Calu3 (cell line): Measurements from ENCODE around the gene PRUNE2. TPM values are rescaled to one million over a fixed set of nuclear protein-coding genes. Genes with fewer than 3 reads are reported as not detected.

Experiments used
- BruUV-seq: library from RNA; stranded (reverse); fragments of 400-500 nt; replicated peaks from 2 replicates; lab custom pipeline; 2021; lab: Mats Ljungman, UMichigan
- CTCF ChIA-PET: fragments of 300-600 bp; sonication (Branson Sonifier 250); formaldehyde crosslinking; loops from one replicate; lab custom pipeline; 2022; ENCODE audit warnings: antibody characterized with exemption; lab: Charles Lee
- DNase-seq: peaks from one replicate; pipeline ENCODE4 v3.0.0; 2022
- H3K27ac Mint-ChIP-seq: one replicate; pipeline ENCODE4 v1.8.0; 2022; ENCODE audit warnings: mixed read lengths; ENCODE audit not compliant: unreplicated experiment
- H3K27me3 Mint-ChIP-seq: one replicate; pipeline ENCODE4 v1.8.0; 2022; ENCODE audit warnings: mixed read lengths; ENCODE audit not compliant: unreplicated experiment
- H3K36me3 Mint-ChIP-seq: one replicate; pipeline ENCODE4 v1.8.0; 2022; ENCODE audit warnings: mild to moderate bottlenecking, moderate library complexity, mixed read lengths; ENCODE audit not compliant: insufficient read depth, unreplicated experiment
- H3K4me1 Mint-ChIP-seq: one replicate; pipeline ENCODE4 v1.8.0; 2022; ENCODE audit warnings: mild to moderate bottlenecking, low read depth, mixed read lengths; ENCODE audit not compliant: unreplicated experiment
- H3K4me3 Mint-ChIP-seq: one replicate; pipeline ENCODE4 v1.8.0; 2022; ENCODE audit warnings: mild to moderate bottlenecking, low read depth, moderate library complexity, mixed read lengths; ENCODE audit not compliant: unreplicated experiment
- H3K9me3 Mint-ChIP-seq: one replicate; pipeline ENCODE4 v1.8.0; 2022; ENCODE audit warnings: low read depth, mixed read lengths; ENCODE audit not compliant: unreplicated experiment
- CTCF ChIP-seq: fragments of 200-600 bp; IDR thresholded peaks from one replicate; pipeline ENCODE4 v1.8.0; 2022; ENCODE audit warnings: antibody characterized with exemption; ENCODE audit not compliant: unreplicated experiment
- intact Hi-C: fragments of 100-400 bp; cut with micrococcal nuclease; formaldehyde crosslinking; loops from one replicate; pipeline ENCODE4 v1.10.0; 2022; ENCODE audit not compliant: unreplicated experiment
- total RNA-seq: library from RNA; stranded (reverse); gene quantifications from 2 replicates; pipeline ENCODE4 v1.2.3, GENCODE V29; 2022

The PRUNE2 gene
- total RNA-seq, 1 experiment from 2014 or later, result 0.07 TPM

- no peak for DNase-seq
- H3K27ac Mint-ChIP-seq, result no peak overlapping the region
- intact Hi-C loops, result no loop called here
- TF ChIP-seq CTCF, result no peak
- BruUV-seq, result no TSS peak
- peaks cover 54% of the 10 kb centered on the region for H3K27me3 Mint-ChIP-seq
- H3K9me3 Mint-ChIP-seq, result no peaks in the 10 kb centered on the region
- no peak overlapping the region for H3K4me3 Mint-ChIP-seq
- no peaks in the 10 kb centered on the region for H3K36me3 Mint-ChIP-seq
- H3K4me1 Mint-ChIP-seq, result no peaks in the 10 kb centered on the region
- CTCF ChIA-PET, result no interaction called here
Measured at GRCh38 chr9:76785501-76785900, 120.4 kb downstream of the PRUNE2 start.

GRCh38 chr9:76784881-76785280, 121.0 kb downstream of the PRUNE2 start:
- Mint-ChIP-seq H3K9me3 (no peaks in the 10 kb centered on the region), H3K36me3 (no peaks in the 10 kb centered on the region), H3K4me1 (no peaks in the 10 kb centered on the region), H3K27me3 (peaks cover 54% of the 10 kb centered on the region), H3K4me3 (no peak overlapping the region), H3K27ac (no peak overlapping the region)
- BruUV-seq, result no TSS peak
- no peak for DNase-seq
- TF ChIP-seq CTCF, result no peak
- CTCF ChIA-PET, result no interaction called here
- intact Hi-C loops, result no loop called here

- Mint-ChIP-seq H3K36me3 (no peaks in the 10 kb centered on the region), H3K4me3 (no peak overlapping the region), H3K9me3 (no peaks in the 10 kb centered on the region), H3K4me1 (no peaks in the 10 kb centered on the region), H3K27me3 (peaks cover 30% of the 10 kb centered on the region), H3K27ac (no peak overlapping the region)
- BruUV-seq, result no TSS peak
- no peak for TF ChIP-seq CTCF
- intact Hi-C loops, result no loop called here
- no peak for DNase-seq
- CTCF ChIA-PET, result no interaction called here
Measured at GRCh38 chr9:76772686-76773445, 133.0 kb downstream of the PRUNE2 start.

- intact Hi-C loops, result no loop called here
- CTCF ChIA-PET, result no interaction called here
- no peaks in the 10 kb centered on the region for H3K4me1 Mint-ChIP-seq
- no peak overlapping the region for H3K4me3 Mint-ChIP-seq
- peaks cover 2% of the 10 kb centered on the region for H3K9me3 Mint-ChIP-seq
- peaks cover 54% of the 10 kb centered on the region for H3K27me3 Mint-ChIP-seq
- BruUV-seq, result no TSS peak
- TF ChIP-seq CTCF, result no peak
- H3K27ac Mint-ChIP-seq, result no peak overlapping the region
- no peak for DNase-seq
- H3K36me3 Mint-ChIP-seq, result no peaks in the 10 kb centered on the region
Measured at GRCh38 chr9:76766126-76766525, 139.8 kb downstream of the PRUNE2 start.
